ENCODE measurements around the gene ARMC3. TPM values are rescaled to one million over a fixed set of nuclear protein-coding genes. Genes with fewer than 3 reads are reported as not detected.
"Not testable (repeated sequence)": the region's sequence is repeated elsewhere in the genome, so short reads cannot be mapped to it uniquely, and the experiment has no call there.

The ARMC3 gene
- total RNA-seq, 4 donors from 2014 or later: 2.0 TPM; not detected in 3

DNA sequence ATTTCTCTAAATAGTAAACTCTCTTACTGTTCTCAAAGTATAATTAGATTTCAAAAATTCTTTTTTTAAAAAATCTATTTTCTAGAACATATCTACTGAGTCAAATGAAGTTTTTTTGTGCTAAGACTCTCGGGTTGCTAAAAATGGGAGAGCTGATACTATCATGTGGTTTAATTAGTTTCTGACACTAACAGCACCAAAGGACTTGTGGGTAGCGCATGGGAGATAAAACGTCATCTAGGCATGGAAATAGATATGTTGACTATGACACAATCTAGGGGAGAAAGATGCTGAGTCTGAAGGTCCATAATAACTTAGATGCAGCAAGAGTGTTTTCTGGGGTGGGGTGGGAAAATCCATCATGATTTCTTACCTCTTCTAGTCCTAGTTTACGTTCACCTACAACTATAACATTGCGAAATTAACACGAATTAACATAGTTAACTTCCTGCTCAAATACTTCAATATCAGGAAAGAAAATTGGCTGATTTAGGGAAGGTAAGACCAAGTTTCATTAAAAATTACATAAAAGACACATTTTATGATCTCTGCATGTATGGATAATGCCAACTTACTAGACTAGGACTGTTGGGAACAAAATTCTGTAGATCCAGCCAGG, 14.3 kb upstream of the ARMC3 start:
- WGBS: 71% methylated on average over 6 of the region's 6 CpGs
- H3K4me3 ChIP-seq: no peak overlapping the region
- no peak overlapping the region for H3K27ac ChIP-seq
- no peak for TF ChIP-seq POLR2AphosphoS5 (IDR thresholded peaks at IDR 0.05)
- TF ChIP-seq POLR2A (IDR thresholded peaks at IDR 0.05): no peak
- no peak for TF ChIP-seq EP300 (IDR thresholded peaks at IDR 0.05)
- no peak for TF ChIP-seq CTCF (IDR thresholded peaks at IDR 0.05)
- DNase-seq (ENCODE audit: low spot score in 2 of 2): no peak
- no peaks in the 10 kb centered on the region for H3K27me3 ChIP-seq
- peaks cover 10% of the 10 kb centered on the region for H3K9me3 ChIP-seq
- H3K4me1 ChIP-seq: no peaks in the 10 kb centered on the region
- H3K36me3 ChIP-seq: no peaks in the 10 kb centered on the region

- Histone ChIP-seq H3K27me3 (no peaks in the 10 kb centered on the region), H3K4me3 (no peak overlapping the region), H3K36me3 (no peaks in the 10 kb centered on the region), H3K9me3 (no peaks in the 10 kb centered on the region), H3K4me1 (no peaks in the 10 kb centered on the region), H3K27ac (no peak overlapping the region)
- TF ChIP-seq EP300 (IDR thresholded peaks at IDR 0.05) (no peak), POLR2A (IDR thresholded peaks at IDR 0.05) (no peak), CTCF (IDR thresholded peaks at IDR 0.05) (no peak), POLR2AphosphoS5 (IDR thresholded peaks at IDR 0.05) (no peak)
- DNase-seq (ENCODE audit: low spot score in 2 of 2): no peak
- WGBS: 93% methylated on average over 3 of the region's 3 CpGs
These were observed 12.5 kb upstream of the ARMC3 start for GRCh38 chr10:22915314-22915713.

- Histone ChIP-seq H3K9me3 (no peaks in the 10 kb centered on the region), H3K4me3 (no peak overlapping the region), H3K27ac (no peak overlapping the region), H3K4me1 (peaks cover 8% of the 10 kb centered on the region), H3K27me3 (peaks cover 22% of the 10 kb centered on the region), H3K36me3 (no peaks in the 10 kb centered on the region)
- TF ChIP-seq CTCF (IDR thresholded peaks at IDR 0.05) (no peak), EP300 (IDR thresholded peaks at IDR 0.05) (no peak), POLR2A (IDR thresholded peaks at IDR 0.05) (no peak), POLR2AphosphoS5 (IDR thresholded peaks at IDR 0.05) (no peak)
- WGBS: 68% methylated on average over 1 of the region's 1 CpG
- no peak for DNase-seq (ENCODE audit: low spot score in 2 of 2)
These were observed 2.8 kb upstream of the ARMC3 start for GRCh38 chr10:22925088-22925487.

GRCh38 chr10:22927166-22927565, 687 bp upstream of the ARMC3 start:
- H3K4me3 ChIP-seq: peak overlapping the region; percentile 41
- H3K9me3 ChIP-seq: no peaks in the 10 kb centered on the region
- TF ChIP-seq POLR2AphosphoS5 (IDR thresholded peaks at IDR 0.05) (no peak), POLR2A (IDR thresholded peaks at IDR 0.05) (no peak), EP300 (IDR thresholded peaks at IDR 0.05) (no peak), CTCF (IDR thresholded peaks at IDR 0.05) (no peak)
- H3K4me1 ChIP-seq: peaks cover 14% of the 10 kb centered on the region
- DNase-seq (ENCODE audit: low spot score in 2 of 2): no peak
- no peak overlapping the region for H3K27ac ChIP-seq
- WGBS: 81% methylated on average over 9 of the region's 9 CpGs
- no peaks in the 10 kb centered on the region for H3K36me3 ChIP-seq
- peaks cover 22% of the 10 kb centered on the region for H3K27me3 ChIP-seq

GRCh38 chr10:22929053-22929452, 1.2 kb downstream of the ARMC3 start:
- Histone ChIP-seq H3K4me1 (peaks cover 14% of the 10 kb centered on the region), H3K27me3 (peaks cover 22% of the 10 kb centered on the region)
- 95% methylated on average over 4 of the region's 4 CpGs for WGBS
- H3K4me3 ChIP-seq; DNase-seq (ENCODE audit: low spot score in 2 of 2); H3K36me3 ChIP-seq; H3K9me3 ChIP-seq; H3K27ac ChIP-seq: not testable (repeated sequence)

GRCh38 chr10:22931948-22932347, 4.1 kb downstream of the ARMC3 start:
- Histone ChIP-seq H3K27ac (no peak overlapping the region), H3K4me3 (no peak overlapping the region), H3K4me1 (peaks cover 14% of the 10 kb centered on the region), H3K27me3 (peaks cover 13% of the 10 kb centered on the region), H3K36me3 (no peaks in the 10 kb centered on the region), H3K9me3 (no peaks in the 10 kb centered on the region)
- no peak for DNase-seq (ENCODE audit: low spot score in 2 of 2)
- TF ChIP-seq POLR2A (IDR thresholded peaks at IDR 0.05) (no peak), EP300 (IDR thresholded peaks at IDR 0.05) (no peak), POLR2AphosphoS5 (IDR thresholded peaks at IDR 0.05) (no peak), CTCF (IDR thresholded peaks at IDR 0.05) (no peak)
- 39% methylated on average over 2 of the region's 2 CpGs for WGBS

All from suprapubic skin (tissue), 4 donors.